BLaER1 treated with 17β-estradiol and CSF1 and Interleukin-3, amounts not matched to agents 10 nM and 100 nM (cell line): ENCODE measurements around the gene SLC9A7.

Experiments used
- H3K27ac ChIP-seq, 11 experiments: shearing (Covaris generic); formaldehyde crosslinking; 2 replicates each; pipeline ENCODE4 v1.8.1; 2022
- H3K27me3 ChIP-seq, 11 experiments: shearing (Covaris generic); formaldehyde crosslinking; 2 replicates each; pipeline ENCODE4 v1.8.1; 2022
- H3K36me3 ChIP-seq, 11 experiments: shearing (Covaris generic); formaldehyde crosslinking; 2 replicates each; pipeline ENCODE4 v1.8.1; 2022
- H3K4me1 ChIP-seq, 10 experiments: shearing (Covaris generic); formaldehyde crosslinking; 2 replicates each; pipeline ENCODE4 v1.8.1; 2022
- H3K4me2 ChIP-seq, 11 experiments: shearing (Covaris generic); formaldehyde crosslinking; 2 replicates each; pipeline ENCODE4 v1.8.1; 2022
- H3K4me3 ChIP-seq, 10 experiments: shearing (Covaris generic); formaldehyde crosslinking; 2 replicates each; pipeline ENCODE4 v1.8.1; 2022
- H3K9ac ChIP-seq, 11 experiments: shearing (Covaris generic); formaldehyde crosslinking; 2 replicates each; pipeline ENCODE4 v1.8.1; 2022
- H3K9me3 ChIP-seq, 11 experiments: shearing (Covaris generic); formaldehyde crosslinking; replicated peaks in 1 of 11; 2 replicates each; pipeline ENCODE4 v1.8.1; 2022
- H4K20me1 ChIP-seq, 11 experiments: shearing (Covaris generic); formaldehyde crosslinking; 2 replicates each; pipeline ENCODE4 v1.8.1; 2022
- Cebpa-rat ChIP-seq, 11 experiments: shearing (Covaris generic); IDR thresholded peaks; 2 replicates each; pipeline ENCODE4 v1.8.1; 2022

Gene SLC9A7

GRCh38 chrX:46553935-46554334 is 205.0 kb downstream of the SLC9A7 start:
- no peak overlapping the region for H3K27ac ChIP-seq
- H4K20me1 ChIP-seq: no peaks in the 10 kb centered on the region; a peak in 1 of 22 replicates
- H3K4me3 ChIP-seq: no peak overlapping the region
- peaks cover 0 to 10% (median 3%) of the 10 kb centered on the region in 10 experiments; a peak in 6 of 20 replicates for H3K4me1 ChIP-seq
- H3K27me3 ChIP-seq: no peaks in the 10 kb centered on the region
- H3K9ac ChIP-seq: no peak overlapping the region
- 0 out of 22 replicates have a peak, but pooled peaks cover 0 to 1% (median 0%) of the 10 kb centered on the region in 11 experiments for H3K36me3 ChIP-seq
- no peaks in the 10 kb centered on the region for H3K9me3 ChIP-seq
- TF ChIP-seq Cebpa-rat (IDR thresholded peaks at IDR 0.05): no peak
- no peak overlapping the region for H3K4me2 ChIP-seq

GRCh38 chrX:46551494-46552128 is 207.3 kb downstream of the SLC9A7 start:
- Histone ChIP-seq H3K27me3 (no peaks in the 10 kb centered on the region), H3K4me2 (no peak overlapping the region), H3K27ac (no peak overlapping the region), H3K9ac (no peak overlapping the region), H3K4me1 (peaks cover 6 to 25% (median 14%) of the 10 kb centered on the region in 10 experiments; a peak in 17 of 20 replicates), H3K9me3 (peaks cover 0 to 4% (median 0%) of the 10 kb centered on the region in 11 experiments; a peak in 1 of 22 replicates), H3K4me3 (no peak overlapping the region), H4K20me1 (peaks cover 0 to 5% (median 0%) of the 10 kb centered on the region in 11 experiments; a peak in 3 of 22 replicates), H3K36me3 (peaks cover 0 to 16% (median 5%) of the 10 kb centered on the region in 11 experiments; a peak in 8 of 22 replicates)
- TF ChIP-seq Cebpa-rat (IDR thresholded peaks at IDR 0.05): no peak

GRCh38 chrX:46549914-46550313 is 209.0 kb downstream of the SLC9A7 start:
- peaks cover 0 to 16% (median 5%) of the 10 kb centered on the region in 11 experiments; a peak in 8 of 22 replicates for H3K36me3 ChIP-seq
- no peak overlapping the region for H3K4me3 ChIP-seq
- no peak for TF ChIP-seq Cebpa-rat (IDR thresholded peaks at IDR 0.05)
- H3K9ac ChIP-seq: no peak overlapping the region
- H4K20me1 ChIP-seq: peaks cover 0 to 7% (median 0%) of the 10 kb centered on the region in 11 experiments; a peak in 3 of 22 replicates
- peaks cover 10 to 28% (median 17%) of the 10 kb centered on the region in 10 experiments; a peak in 17 of 20 replicates for H3K4me1 ChIP-seq
- no peak overlapping the region for H3K27ac ChIP-seq
- H3K27me3 ChIP-seq: no peaks in the 10 kb centered on the region
- no peak overlapping the region for H3K4me2 ChIP-seq
- H3K9me3 ChIP-seq: peaks cover 0 to 14% (median 3%) of the 10 kb centered on the region in 11 experiments; a peak in 9 of 22 replicates
